Neuronal stem cell (in vitro differentiated cells): ENCODE measurements around the gene PCDHB4.
"Not testable (repeated sequence)": the region's sequence is repeated elsewhere in the genome, so short reads cannot be mapped to it uniquely, and the experiment has no call there.

Experiments
- DNase-seq: peaks from one replicate; pipeline ENCODE4 v3.0.0-alpha.2; 2013; ENCODE audit warnings: low spot score
- H2AFZ ChIP-seq: one replicate; pipeline ENCODE4 v1.6.1; 2013; ENCODE audit warnings: mild to moderate bottlenecking, low read length, inconsistent platforms
- H2AK5ac ChIP-seq: 2 replicates; pipeline ENCODE4 v1.6.1; 2013; ENCODE audit warnings: low read depth, mild to moderate bottlenecking, inconsistent platforms, low read length, moderate library complexity, mixed read lengths
- H2BK120ac ChIP-seq: 2 replicates; pipeline ENCODE4 v1.6.1; 2013; ENCODE audit warnings: low read depth, mild to moderate bottlenecking, inconsistent platforms, low read length, moderate library complexity, mixed read lengths
- H2BK12ac ChIP-seq: one replicate; pipeline ENCODE4 v1.6.1; 2013; ENCODE audit warnings: low read length, inconsistent platforms
- H2BK15ac ChIP-seq: 2 replicates; pipeline ENCODE4 v1.6.1; 2013; ENCODE audit warnings: mild to moderate bottlenecking, low read length, inconsistent platforms, mixed read lengths
- H2BK5ac ChIP-seq: one replicate; pipeline ENCODE4 v1.6.1; 2013; ENCODE audit warnings: inconsistent platforms, mild to moderate bottlenecking, low read length, moderate library complexity
- H3K14ac ChIP-seq: one replicate; pipeline ENCODE4 v1.6.1; 2013; ENCODE audit warnings: low read length, inconsistent platforms
- H3K18ac ChIP-seq: 2 replicates; pipeline ENCODE4 v1.6.1; 2013; ENCODE audit warnings: low read length, inconsistent platforms
- H3K23ac ChIP-seq: 2 replicates; pipeline ENCODE4 v1.6.1; 2013; ENCODE audit warnings: low read depth, mild to moderate bottlenecking, mixed read lengths, low read length, inconsistent platforms; ENCODE audit not compliant: poor library complexity
- H3K27ac ChIP-seq: replicated peaks from 3 replicates; pipeline ENCODE4 v1.5.1; 2013; ENCODE audit warnings: low read length, inconsistent platforms
- H3K27me3 ChIP-seq, 3 experiments: 2 replicates each; pipeline ENCODE4 v1.6.1; 2013; ENCODE audit warnings: low read length in 3 of 3, mild to moderate bottlenecking in 2 of 3, inconsistent platforms in 1 of 3, low read depth in 1 of 3, mixed read lengths in 1 of 3, moderate library complexity in 1 of 3; ENCODE audit not compliant: control insufficient read depth in 3 of 3, insufficient read depth in 3 of 3
- H3K36me3 ChIP-seq, 2 donors: replicated peaks in 1 of 2; 2 replicates each; pipeline ENCODE4 v1.6.1; 2013; ENCODE audit warnings: low read length in 2 of 2; ENCODE audit not compliant: control insufficient read depth in 2 of 2, insufficient read depth in 2 of 2
- H3K4ac ChIP-seq: 2 replicates; pipeline ENCODE4 v1.6.1; 2013; ENCODE audit warnings: inconsistent platforms, mild to moderate bottlenecking, low read length, moderate library complexity
- H3K4me1 ChIP-seq, 2 donors: 1 replicate in 1 of 2; 2 replicates in 1 of 2; pipeline ENCODE4 v1.6.1; 2013; ENCODE audit warnings: low read length in 2 of 2, low read depth in 1 of 2; ENCODE audit not compliant: control insufficient read depth in 2 of 2, insufficient read depth in 1 of 2
- H3K4me2 ChIP-seq: one replicate; pipeline ENCODE4 v1.6.1; 2013; ENCODE audit warnings: mild to moderate bottlenecking, low read length, inconsistent platforms; ENCODE audit not compliant: insufficient read depth, poor library complexity, severe bottlenecking
- H3K4me3 ChIP-seq, 2 donors: 2 replicates each; pipeline ENCODE4 v1.5.1; 2013; ENCODE audit warnings: low read length in 2 of 2, mild to moderate bottlenecking in 2 of 2, inconsistent platforms in 1 of 2, moderate library complexity in 1 of 2
- H3K79me1 ChIP-seq: one replicate; pipeline ENCODE4 v1.6.1; 2013; ENCODE audit warnings: low read depth, mild to moderate bottlenecking, inconsistent platforms, low read length, moderate library complexity
- H3K9ac ChIP-seq: one replicate; pipeline ENCODE4 v1.6.1; 2013; ENCODE audit warnings: mild to moderate bottlenecking, low read depth, low read length, inconsistent platforms; ENCODE audit not compliant: poor library complexity
- H3K9me3 ChIP-seq, 2 donors: replicated peaks in 1 of 2; 2 replicates each; pipeline versions ENCODE3 to v1.6.1; 2013; ENCODE audit warnings: low read length in 2 of 2, mild to moderate bottlenecking in 2 of 2, inconsistent platforms in 1 of 2, low read depth in 1 of 2, mixed read lengths in 1 of 2, moderate library complexity in 1 of 2; ENCODE audit not compliant: control insufficient read depth in 2 of 2, insufficient read depth in 1 of 2
- H4K8ac ChIP-seq: one replicate; pipeline ENCODE4 v1.6.1; 2013; ENCODE audit warnings: low read depth, mild to moderate bottlenecking, inconsistent platforms, low read length, moderate library complexity
- H4K91ac ChIP-seq: one replicate; pipeline ENCODE4 v1.6.1; 2013; ENCODE audit warnings: low read length, low read depth, mild to moderate bottlenecking, inconsistent platforms; ENCODE audit not compliant: poor library complexity
- WGBS, 2 donors: extraction: QIAGEN DNeasy Blood & Tissue Kit; methylation state at CpG; one replicate each; pipeline ENCODE4 v1.1.7; 2013; ENCODE audit warnings: missing lambda C conversion rate in 2 of 2, mixed read lengths in 1 of 2; ENCODE audit not compliant: insufficient read length in 2 of 2, insufficient replicate concordance in 1 of 2; ENCODE audit errors: extremely low coverage in 2 of 2; 5-methylcytosine and 5-hydroxymethylcytosine counted together

The PCDHB4 gene

DNA sequence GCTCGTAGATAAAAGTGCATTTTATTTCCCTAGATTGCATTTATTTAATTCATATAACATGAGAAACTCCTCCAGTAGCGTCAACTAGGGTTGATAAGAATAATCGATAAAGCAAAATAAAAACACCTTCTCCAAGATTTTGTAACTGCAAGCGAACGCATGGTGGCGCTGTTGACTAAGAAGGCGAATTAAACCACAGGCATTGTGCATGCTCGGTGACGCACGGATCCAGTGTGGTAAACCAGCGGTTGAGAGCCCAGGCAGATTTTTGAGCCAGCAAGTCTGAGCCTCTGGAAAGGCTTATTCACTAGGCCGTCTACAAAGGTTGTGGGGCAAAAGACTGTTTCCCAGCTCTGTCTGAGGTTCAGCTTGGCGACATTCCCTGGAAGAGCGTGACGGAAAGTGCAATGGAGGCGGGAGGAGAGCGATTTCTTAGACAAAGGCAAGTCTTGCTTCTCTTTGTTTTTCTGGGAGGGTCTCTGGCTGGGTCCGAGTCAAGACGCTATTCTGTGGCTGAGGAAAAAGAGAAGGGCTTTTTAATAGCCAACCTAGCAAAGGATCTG, 21.3 kb upstream of the PCDHB4 start, which contains the start of gene PCDHB3:
Gene PCDHB3, plus strand, starts transcription at position 231 of the 563 bp plus-strand sequence. Its CDS starts 177 bp downstream, at position 408.
- H2BK15ac ChIP-seq = no peak within 1 kb of the TSS
- no peak within 1 kb of the TSS for H2BK5ac ChIP-seq
- no CpG with 5 or more reads among the region's 19 CpGs for WGBS, 2 donors
- no peak within 1 kb of the TSS for H2AFZ ChIP-seq
- H3K18ac ChIP-seq = no peak within 1 kb of the TSS
- H3K4me1 ChIP-seq = no peaks in the 10 kb centered on the region
- H3K14ac ChIP-seq = no peak within 1 kb of the TSS
- H3K9ac ChIP-seq = no peak within 1 kb of the TSS
- no peak within 1 kb of the TSS for H3K27ac ChIP-seq
- no peaks in the 10 kb centered on the region for H3K27me3 ChIP-seq
- no peak within 1 kb of the TSS for H3K23ac ChIP-seq
- H2BK12ac ChIP-seq = no peak within 1 kb of the TSS
- H4K91ac ChIP-seq = no peak within 1 kb of the TSS
- DNase-seq = no peak
- no peak within 1 kb of the TSS for H4K8ac ChIP-seq
- H3K4ac ChIP-seq = no peak within 1 kb of the TSS
- peaks cover 20 to 55% of the 10 kb centered on the region in 2 donors for H3K36me3 ChIP-seq
- H3K79me1 ChIP-seq = peaks cover 1% of the 10 kb centered on the region
- H3K4me2 ChIP-seq = no peak within 1 kb of the TSS
- H3K9me3 ChIP-seq = peaks cover 30 to 70% of the 10 kb centered on the region in 2 donors
- no peak within 1 kb of the TSS for H2BK120ac ChIP-seq
- H3K4me3 ChIP-seq = no peak within 1 kb of the TSS
- H2AK5ac ChIP-seq = no peak within 1 kb of the TSS

DNA sequence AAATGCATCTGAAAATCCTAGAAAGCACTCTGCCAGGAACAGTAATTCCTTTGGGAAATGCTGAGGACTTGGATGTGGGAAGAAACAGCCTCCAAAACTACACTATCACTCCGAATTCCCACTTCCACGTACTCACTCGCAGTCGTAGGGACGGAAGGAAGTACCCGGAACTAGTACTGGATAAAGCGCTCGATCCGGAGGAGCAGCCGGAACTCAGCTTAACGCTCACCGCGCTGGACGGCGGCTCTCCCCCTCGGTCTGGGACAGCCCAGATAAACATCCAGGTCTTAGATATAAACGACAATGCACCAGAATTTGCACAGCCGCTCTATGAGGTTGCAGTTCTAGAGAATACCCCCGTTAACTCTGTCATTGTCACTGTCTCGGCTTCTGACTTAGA, 20.6 kb upstream of the PCDHB4 start:
- Histone ChIP-seq H2AK5ac (no peak overlapping the region), H3K9ac (no peak overlapping the region), H3K14ac (no peak overlapping the region), H3K27me3 (no peaks in the 10 kb centered on the region), H3K36me3 (peaks cover 17 to 54% of the 10 kb centered on the region in 2 donors), H3K4me1 (no peaks in the 10 kb centered on the region), H2BK12ac (no peak overlapping the region), H4K8ac (no peak overlapping the region), H2AFZ (no peak overlapping the region), H3K79me1 (peaks cover 1% of the 10 kb centered on the region), H2BK5ac (no peak overlapping the region), H3K4me3 (no peak overlapping the region), H2BK120ac (no peak overlapping the region), H3K27ac (no peak overlapping the region), H3K23ac (no peak overlapping the region), H3K9me3 (peaks cover 25 to 69% of the 10 kb centered on the region in 2 donors), H4K91ac (no peak overlapping the region), H2BK15ac (no peak overlapping the region), H3K18ac (no peak overlapping the region), H3K4me2 (no peak overlapping the region), H3K4ac (no peak overlapping the region)
- no peak for DNase-seq
- no CpG with 5 or more reads among the region's 20 CpGs for WGBS, 2 donors

DNA sequence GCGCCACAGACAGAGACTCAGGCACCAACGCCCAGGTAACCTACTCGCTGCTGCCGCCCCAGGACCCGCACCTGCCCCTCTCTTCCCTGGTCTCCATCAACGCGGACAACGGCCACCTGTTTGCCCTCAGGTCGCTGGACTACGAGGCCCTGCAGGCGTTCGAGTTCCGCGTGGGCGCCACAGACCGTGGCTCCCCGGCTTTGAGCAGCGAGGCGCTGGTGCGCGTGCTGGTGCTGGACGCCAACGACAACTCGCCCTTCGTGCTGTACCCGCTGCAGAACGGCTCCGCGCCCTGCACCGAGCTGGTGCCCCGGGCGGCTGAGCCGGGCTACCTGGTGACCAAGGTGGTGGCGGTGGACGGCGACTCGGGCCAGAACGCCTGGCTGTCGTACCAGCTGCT, 19.5 kb upstream of the PCDHB4 start:
- not testable (repeated sequence) for H2BK5ac ChIP-seq, H3K27me3 ChIP-seq, DNase-seq, H3K9ac ChIP-seq, H2AFZ ChIP-seq, H2BK120ac ChIP-seq, H3K14ac ChIP-seq, H4K8ac ChIP-seq, H3K4me3 ChIP-seq, H3K27ac ChIP-seq, H3K79me1 ChIP-seq, H4K91ac ChIP-seq, H3K4me1 ChIP-seq, H3K18ac ChIP-seq, H3K4ac ChIP-seq, H3K23ac ChIP-seq, H2BK12ac ChIP-seq, H3K4me2 ChIP-seq, H2BK15ac ChIP-seq, H2AK5ac ChIP-seq
- WGBS, 2 donors = no CpG with 5 or more reads among the region's 39 CpGs
- Histone ChIP-seq H3K36me3 (peaks cover 17 to 52% of the 10 kb centered on the region in 2 donors), H3K9me3 (peaks cover 25 to 66% of the 10 kb centered on the region in 2 donors)

DNA sequence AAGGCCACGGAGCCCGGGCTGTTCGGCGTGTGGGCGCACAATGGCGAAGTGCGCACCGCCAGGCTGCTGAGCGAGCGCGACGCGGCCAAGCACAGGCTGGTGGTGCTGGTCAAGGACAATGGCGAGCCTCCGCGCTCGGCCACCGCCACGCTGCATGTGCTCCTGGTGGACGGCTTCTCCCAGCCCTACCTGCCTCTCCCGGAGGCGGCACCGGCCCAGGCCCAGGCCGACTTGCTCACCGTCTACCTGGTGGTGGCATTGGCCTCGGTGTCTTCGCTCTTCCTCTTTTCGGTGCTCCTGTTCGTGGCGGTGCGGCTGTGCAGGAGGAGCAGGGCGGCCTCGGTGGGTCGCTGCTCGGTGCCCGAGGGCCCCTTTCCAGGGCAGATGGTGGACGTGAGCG, 19.1 kb upstream of the PCDHB4 start:
- not testable (repeated sequence) for H2BK5ac ChIP-seq, H3K4me3 ChIP-seq, H3K9ac ChIP-seq, H3K27me3 ChIP-seq, H3K27ac ChIP-seq, H2BK120ac ChIP-seq, H2AK5ac ChIP-seq, H4K91ac ChIP-seq, H3K4me1 ChIP-seq, H3K79me1 ChIP-seq, H2AFZ ChIP-seq, H3K4ac ChIP-seq, H2BK12ac ChIP-seq, H3K4me2 ChIP-seq, H4K8ac ChIP-seq, H2BK15ac ChIP-seq, DNase-seq, H3K23ac ChIP-seq, H3K18ac ChIP-seq, H3K14ac ChIP-seq
- Histone ChIP-seq H3K36me3 (peaks cover 17 to 48% of the 10 kb centered on the region in 2 donors), H3K9me3 (peaks cover 25 to 65% of the 10 kb centered on the region in 2 donors)
- no CpG with 5 or more reads among the region's 38 CpGs for WGBS, 2 donors
